HL-60 (cell line): Measurements from ENCODE around the gene ROR1.

Experiments
- CTCF ChIP-seq: IDR thresholded peaks from one replicate; pipeline ENCODE4 v1.5.1; 2011; ENCODE audit warnings: low read length, control low read depth, inconsistent platforms; ENCODE audit not compliant: insufficient read depth
- POLR2AphosphoS5 ChIP-seq: IDR thresholded peaks from 2 replicates; pipeline ENCODE4 v1.6.1; 2012; ENCODE audit warnings: low read depth
- REST ChIP-seq: IDR thresholded peaks from 2 replicates; pipeline ENCODE4 v1.6.1; 2012; ENCODE audit warnings: low read depth; ENCODE audit not compliant: insufficient replicate concordance

- TF ChIP-seq CTCF (no peak), POLR2AphosphoS5 (no peak), REST (no peak)
Observed at GRCh38 chr1:63966016-63966415, 192.2 kb downstream of the ROR1 start.
